Muscle of arm (tissue), 12 donors: ENCODE data around the gene KAT2A. TPM values are rescaled to one million over a fixed set of nuclear protein-coding genes. Genes with fewer than 3 reads are reported as not detected.

Experiments used
- DNase-seq: peaks from one replicate; pipeline ENCODE4 v3.0.0-alpha.2; 2013
- polyA plus RNA-seq, 12 donors: library from polyadenylated mRNA; unstranded; fragments of 120-200 nt; gene quantifications; one replicate each; pipeline ENCODE4 v1.2.1, GENCODE V29; 2013; ENCODE audit not compliant: insufficient read length in 12 of 12

Gene KAT2A
- polyA plus RNA-seq, 12 donors: 34.3 to 69.5 (median 40.3) TPM; not detected in 1

- no peak for DNase-seq
These were observed 15.5 kb upstream of the KAT2A start for GRCh38 chr17:42136654-42137051.

DNA sequence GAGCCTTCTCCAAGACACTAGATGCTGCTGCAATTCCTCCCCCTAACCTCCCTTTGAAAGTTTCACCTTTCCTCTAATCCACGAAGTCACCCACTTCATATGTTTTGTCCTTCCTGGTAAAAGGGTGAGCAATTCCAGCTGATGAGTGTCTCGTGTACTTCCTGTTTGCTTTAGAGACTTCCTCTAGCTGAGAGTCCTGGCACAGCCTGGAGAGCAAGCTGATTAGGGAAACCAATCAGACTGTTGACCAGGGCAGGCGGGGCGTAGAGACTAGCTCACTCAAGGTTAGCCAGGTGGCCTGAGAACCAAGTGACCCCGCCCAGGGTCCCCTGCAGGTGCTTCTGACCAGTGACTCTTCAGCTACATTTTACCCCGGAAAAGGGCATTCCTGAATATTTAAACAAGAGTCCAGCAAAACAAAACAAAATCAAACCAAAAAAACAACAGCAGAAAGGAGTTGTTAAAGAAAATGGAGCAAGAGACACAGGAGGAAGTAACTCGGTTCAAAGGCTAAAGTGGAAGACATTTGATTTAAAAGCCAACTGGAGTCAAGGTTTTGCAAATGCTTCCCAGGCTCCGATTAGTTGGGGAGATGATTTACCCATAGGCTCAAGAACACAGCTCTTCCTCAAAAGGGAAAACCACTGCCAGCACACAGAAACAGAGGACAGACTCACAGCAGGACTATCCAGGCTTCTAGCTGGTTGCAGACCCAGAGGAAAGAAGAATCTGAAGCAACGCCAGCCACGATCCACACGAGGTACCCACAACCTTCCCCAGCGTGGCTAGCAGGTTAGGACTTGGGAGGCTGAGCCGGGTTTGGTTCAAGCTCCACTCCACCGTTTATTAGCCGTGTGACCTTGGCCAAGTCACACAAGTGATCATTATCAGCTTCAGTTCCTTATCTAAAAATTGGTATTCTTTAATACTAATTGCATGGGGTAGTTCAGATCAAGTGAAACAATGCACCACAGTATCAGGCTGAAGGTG is 14.8 kb upstream of the KAT2A start:
- DNase-seq: no peak

DNA sequence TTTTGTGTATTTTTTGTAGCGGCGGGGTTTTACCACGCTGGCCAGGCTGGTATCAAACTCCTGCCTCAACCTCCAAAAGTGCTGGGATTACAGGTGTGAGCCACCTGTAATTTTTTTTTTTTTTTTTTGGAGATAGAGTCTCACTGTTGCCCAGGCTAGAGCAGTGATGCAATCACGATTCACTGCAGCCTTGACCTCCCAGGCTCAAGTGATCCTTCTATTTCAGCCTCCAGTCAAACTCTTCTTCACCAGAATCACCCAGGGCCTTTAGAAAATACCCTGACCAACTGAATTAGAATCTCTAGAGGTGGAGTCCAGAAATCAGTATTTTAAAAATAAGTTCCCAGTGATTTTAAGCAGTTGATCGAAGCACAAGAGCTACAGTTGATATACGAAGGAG is 14.0 kb upstream of the KAT2A start:
- no peak for DNase-seq

- DNase-seq: no peak
These were observed 12.4 kb upstream of the KAT2A start for GRCh38 chr17:42133461-42134041.

- DNase-seq: no peak
These were observed 11.8 kb upstream of the KAT2A start for GRCh38 chr17:42132941-42133340.

- DNase-seq: no peak
These were observed 10.8 kb upstream of the KAT2A start for GRCh38 chr17:42131981-42132432.

- no peak for DNase-seq
These were observed 10.1 kb upstream of the KAT2A start for GRCh38 chr17:42131232-42131631.

DNA sequence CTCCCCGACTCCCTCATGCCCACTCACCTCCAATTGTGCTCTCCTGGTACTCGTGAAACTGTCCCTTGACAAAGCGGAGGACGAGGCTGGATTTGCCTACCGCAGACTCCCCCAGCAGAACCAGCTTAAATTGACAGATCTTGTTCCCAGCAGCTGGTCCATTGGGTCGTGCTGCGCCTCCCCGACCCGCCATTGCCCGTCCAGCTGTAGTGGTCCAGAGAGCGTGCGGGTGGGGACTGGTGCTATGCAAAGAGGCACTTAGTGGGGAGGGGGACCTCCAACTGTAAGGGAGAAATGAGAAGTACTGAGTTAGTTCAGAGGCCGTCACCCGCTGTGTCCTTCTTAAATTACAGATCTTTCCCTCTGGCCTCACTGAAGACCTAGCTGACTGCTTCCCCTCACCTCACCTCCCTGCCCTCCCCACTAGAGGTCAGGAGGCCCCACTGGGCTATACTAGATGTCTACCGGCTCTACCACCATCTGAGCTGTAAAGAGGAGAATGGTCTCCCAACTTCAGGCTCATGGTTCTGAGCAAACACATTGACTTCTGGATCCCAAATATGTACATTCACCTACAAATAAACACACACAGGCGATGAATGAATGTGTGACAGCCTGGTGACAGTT is 9.3 kb upstream of the KAT2A start:
- DNase-seq: no peak

- no peak for DNase-seq
These were observed 8.1 kb upstream of the KAT2A start for GRCh38 chr17:42129109-42129837.

- DNase-seq: no peak
These were observed 6.2 kb upstream of the KAT2A start for GRCh38 chr17:42127414-42127813.

GRCh38 chr17:42126836-42127235 is 5.7 kb upstream of the KAT2A start:
- no peak for DNase-seq

- no peak for DNase-seq
These were observed 4.4 kb upstream of the KAT2A start for GRCh38 chr17:42125565-42125964.

- DNase-seq: no peak
These were observed 3.1 kb upstream of the KAT2A start for GRCh38 chr17:42124256-42124655.

GRCh38 chr17:42122371-42123303 is 1.5 kb upstream of the KAT2A start, which contains the start of gene HSPB9:
Gene HSPB9, plus strand, starts transcription at chr17:42122804. Its CDS starts 47 bp downstream, at chr17:42122851.
- peak; percentile 46 for DNase-seq

DNA sequence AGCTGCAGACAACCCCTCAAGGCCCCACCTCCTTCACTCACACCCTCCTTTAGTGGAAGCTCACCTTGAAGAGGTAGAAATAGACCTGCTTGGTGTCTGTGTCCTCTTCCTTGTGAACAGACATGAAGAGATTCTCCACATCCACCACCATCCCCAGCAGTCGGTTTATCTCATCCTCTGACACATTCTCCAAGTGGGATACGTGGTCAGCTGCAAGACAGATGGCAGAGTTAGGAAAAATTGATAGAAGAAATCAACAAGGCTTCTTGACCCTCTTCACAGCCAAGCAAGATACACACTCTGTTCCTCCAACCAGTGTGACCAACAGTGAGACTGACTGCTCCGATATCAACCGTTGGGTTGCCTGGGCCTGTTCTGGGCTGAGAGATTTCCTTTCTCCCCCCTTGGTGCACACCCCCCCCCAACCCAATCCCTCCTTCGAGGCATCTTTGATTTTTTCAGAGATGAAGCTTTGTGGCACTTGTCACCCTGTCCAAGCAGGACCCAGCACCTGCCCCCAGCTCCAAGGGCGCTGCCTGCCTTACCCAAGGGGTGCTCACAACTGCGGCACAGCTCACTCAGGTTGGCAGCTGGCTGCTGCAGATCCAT is 902 bp downstream of the KAT2A start:
- DNase-seq: no peak

DNA sequence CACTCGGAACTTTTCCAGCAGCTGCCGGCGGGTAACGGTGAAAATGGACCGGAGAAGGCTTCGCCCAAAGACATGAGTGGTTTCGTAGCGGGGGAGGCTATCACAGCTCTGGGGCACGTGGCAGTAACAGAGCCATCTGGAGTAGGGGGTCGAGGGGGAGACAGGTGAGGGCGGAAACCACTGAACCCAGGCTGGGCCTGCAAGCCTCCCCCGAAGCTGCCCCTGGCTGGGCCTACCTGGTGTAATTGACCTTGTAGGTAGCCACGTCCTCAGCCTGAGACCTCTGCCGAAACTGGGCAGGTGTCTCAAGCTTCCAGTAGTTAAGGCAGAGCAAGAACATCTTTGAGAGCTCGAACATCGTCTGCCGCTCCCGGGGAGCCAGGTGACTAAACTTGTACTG is 1.9 kb downstream of the KAT2A start:
- DNase-seq: no peak

- no peak for DNase-seq
These were observed 2.6 kb downstream of the KAT2A start for GRCh38 chr17:42118545-42118944.

- no peak for DNase-seq
These were observed 3.0 kb downstream of the KAT2A start for GRCh38 chr17:42118126-42118510.

DNA sequence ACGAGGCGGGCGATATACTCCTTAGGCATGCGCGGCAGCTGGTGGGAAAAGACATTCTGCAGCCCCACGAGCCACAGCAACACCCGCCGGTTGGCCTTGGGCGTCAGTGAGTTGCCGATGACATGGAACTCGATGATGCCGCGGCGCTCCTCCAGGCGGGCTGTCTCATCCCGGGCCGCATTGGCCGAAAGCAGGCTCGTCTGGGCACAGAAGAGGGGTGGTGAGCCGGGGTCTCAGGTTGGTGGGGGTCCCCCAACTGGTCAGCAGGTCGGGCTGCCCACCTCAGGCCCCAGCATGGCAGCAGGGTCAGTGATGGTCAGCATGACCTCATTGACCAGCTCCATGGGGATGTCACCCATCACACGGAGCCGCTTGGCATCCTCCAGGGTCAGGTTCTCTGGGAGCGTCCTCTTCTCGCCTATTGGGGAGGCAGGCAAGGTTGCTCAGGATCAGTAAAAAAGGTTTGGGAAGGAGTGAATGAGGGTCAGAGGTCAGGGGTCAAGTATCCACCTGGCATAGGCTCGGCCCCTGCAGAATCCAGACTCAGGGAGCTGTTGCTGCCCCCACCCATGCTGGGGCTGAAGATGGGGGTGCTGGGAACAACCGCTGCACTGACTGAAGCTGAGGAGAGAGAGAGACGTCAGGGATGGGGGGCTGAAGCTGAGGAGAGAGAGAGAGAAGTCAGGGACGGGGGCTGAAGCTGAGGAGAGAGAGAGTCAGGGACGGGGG is 3.6 kb downstream of the KAT2A start:
- DNase-seq: no peak
